Mammary epithelial cell (primary cell): ENCODE measurements around the gene ATOH8.

Source experiments
- CTCF ChIP-seq, 2 donors: IDR thresholded peaks in 1 of 2; conservative IDR thresholded peaks in 1 of 2; 2 replicates each; pipeline ENCODE4 v1.5.1; 2011 to 2012; ENCODE audit warnings: inconsistent platforms in 2 of 2, low read length in 2 of 2, mild to moderate bottlenecking in 2 of 2, control low read depth in 1 of 2, low read depth in 1 of 2; ENCODE audit not compliant: insufficient read depth in 1 of 2; ENCODE audit errors: extremely low read depth in 1 of 2
- EZH2 ChIP-seq: IDR thresholded peaks from 2 replicates; pipeline ENCODE4 v1.6.1; 2012; ENCODE audit warnings: low read length, inconsistent platforms, borderline replicate concordance

GRCh38 chr2:85788603-85789002, 34.8 kb downstream of the ATOH8 start:
- TF ChIP-seq CTCF (conservative IDR thresholded peaks at IDR 0.05 in 1 of 2, IDR thresholded peaks at IDR 0.05 in 1 of 2; ENCODE audit: extremely low read depth in 1 of 2, insufficient read depth in 1 of 2, low read depth in 1 of 2, low read length in 2 of 2) (no peak), EZH2 (no peak)
